ENCODE data around the gene NOL8.

NOL8 gene

GRCh38 chr9:92310562-92310961 lies 14.6 kb downstream of the NOL8 start:
- ChIA-PET POLR2A (no interaction called here), CTCF (interaction anchor here (0.7 kb wide), 1 partner anchor 187 kb away, joined by 3 read pairs; no protein-coding TSS in a partner anchor)
- Histone ChIP-seq H3K4me3 (ENCODE audit: low read depth, low read length) (no peak overlapping the region), H3K36me3 (ENCODE audit: control insufficient read depth in 2 of 2, insufficient read depth in 1 of 2, low read length in 2 of 2) (peaks cover 37 to 91% of the 10 kb centered on the region in 2 experiments), H3K9me3 (ENCODE audit: control insufficient read depth, insufficient read depth, low read depth, low read length) (no peaks in the 10 kb centered on the region), H3K4me1 (ENCODE audit: control insufficient read depth, insufficient read depth, low read length) (no peaks in the 10 kb centered on the region), H3K27ac (ENCODE audit: extremely low read depth, low read depth, low read length) (no peak overlapping the region)
- TF ChIP-seq PRDM10 (tag by site-specific recombination; IDR thresholded peaks at IDR 0.05) (no peak), TCF7L2 (IDR thresholded peaks at IDR 0.05; ENCODE audit: borderline replicate concordance, low read depth, low read length) (no peak), ZNF777 (tag by site-specific recombination; IDR thresholded peaks at IDR 0.05; ENCODE audit: borderline replicate concordance) (no peak), HOXA7 (CRISPR knock-in tag; IDR thresholded peaks at IDR 0.05; ENCODE audit: borderline replicate concordance) (no peak), ZNF792 (tag by site-specific recombination; IDR thresholded peaks at IDR 0.05) (no peak), ZNF596 (tag by site-specific recombination; IDR thresholded peaks at IDR 0.05) (no peak), ZNF707 (tag by site-specific recombination; IDR thresholded peaks at IDR 0.05) (no peak), ZNF211 (tag by site-specific recombination; IDR thresholded peaks at IDR 0.05; ENCODE audit: low read depth) (no peak), ZNF561 (tag by site-specific recombination; IDR thresholded peaks at IDR 0.05; ENCODE audit: borderline replicate concordance) (no peak), ZSCAN30 (tag by site-specific recombination; IDR thresholded peaks at IDR 0.05) (no peak), YY1 (tag by site-specific recombination; IDR thresholded peaks at IDR 0.05) (no peak), MEIS1 (CRISPR knock-in tag; IDR thresholded peaks at IDR 0.05; ENCODE audit: borderline replicate concordance) (no peak), ZBTB11 (tag by site-specific recombination; conservative IDR thresholded peaks at IDR 0.05; ENCODE audit: low read depth) (no peak), PATZ1 (tag by site-specific recombination; IDR thresholded peaks at IDR 0.05) (no peak), ZNF530 (tag by site-specific recombination; IDR thresholded peaks at IDR 0.05; ENCODE audit: low read depth) (no peak), ZNF10 (tag by site-specific recombination; IDR thresholded peaks at IDR 0.05) (no peak), ZNF132 (tag by site-specific recombination; IDR thresholded peaks at IDR 0.05; ENCODE audit: borderline replicate concordance) (no peak), ZNF394 (tag by site-specific recombination; IDR thresholded peaks at IDR 0.05; ENCODE audit: borderline replicate concordance) (no peak)

All from HEK293 (cell line).